HG03432 (cell line): ENCODE results near the gene AKAP11.

Source experiments
- ATAC-seq: cut with Tn5 transposase; IDR thresholded peaks from one replicate; pipeline ENCODE4 v1.9.1; 2021; ENCODE audit warnings: mild to moderate bottlenecking, moderate library complexity; ENCODE audit not compliant: unreplicated experiment

AKAP11 gene

DNA sequence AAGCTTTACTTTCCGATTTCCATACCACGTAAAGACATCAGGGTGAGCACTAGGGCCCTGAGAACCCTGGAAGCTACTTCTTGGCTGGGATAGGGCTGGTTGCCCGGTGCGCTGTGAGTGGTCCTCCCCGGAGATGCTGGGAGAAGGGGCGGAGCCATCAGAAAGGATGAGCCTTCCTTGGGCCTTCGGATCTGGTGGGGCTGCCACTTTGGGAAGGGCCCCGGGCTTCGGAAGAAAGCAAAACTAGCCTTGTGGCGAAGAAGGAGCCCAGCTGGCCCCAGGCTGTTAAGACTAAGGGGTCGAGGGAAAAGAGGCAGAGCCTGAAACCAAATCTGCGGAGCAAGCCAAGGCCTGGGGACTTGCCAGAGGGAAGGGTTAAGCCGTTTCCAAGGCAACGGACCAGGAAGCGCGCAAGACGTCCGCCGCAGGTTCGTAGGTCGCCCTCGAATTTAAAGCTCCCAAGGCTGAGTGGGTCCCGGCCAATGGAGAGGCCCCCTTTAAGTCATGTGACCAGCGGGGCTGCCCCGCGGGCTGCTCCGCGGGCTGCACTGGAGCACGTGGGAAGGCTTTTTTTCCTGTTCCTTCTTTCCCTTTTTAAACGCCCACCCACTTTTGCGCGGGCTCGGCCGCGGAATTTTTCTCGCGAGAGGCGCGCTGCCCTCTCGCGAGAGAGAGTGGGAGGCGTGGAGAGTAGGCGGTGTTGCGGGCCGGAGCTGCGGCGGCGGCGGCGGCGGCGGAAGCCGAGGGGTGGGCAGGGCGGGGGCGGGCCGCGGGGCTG lies 426 bp upstream of the AKAP11 start:
- peak; percentile 88 for ATAC-seq

- no peak for ATAC-seq
Measured at GRCh38 chr13:42272804-42273175, 838 bp downstream of the AKAP11 start.

- no peak for ATAC-seq
Measured at GRCh38 chr13:42274386-42275097, 2.6 kb downstream of the AKAP11 start.

DNA sequence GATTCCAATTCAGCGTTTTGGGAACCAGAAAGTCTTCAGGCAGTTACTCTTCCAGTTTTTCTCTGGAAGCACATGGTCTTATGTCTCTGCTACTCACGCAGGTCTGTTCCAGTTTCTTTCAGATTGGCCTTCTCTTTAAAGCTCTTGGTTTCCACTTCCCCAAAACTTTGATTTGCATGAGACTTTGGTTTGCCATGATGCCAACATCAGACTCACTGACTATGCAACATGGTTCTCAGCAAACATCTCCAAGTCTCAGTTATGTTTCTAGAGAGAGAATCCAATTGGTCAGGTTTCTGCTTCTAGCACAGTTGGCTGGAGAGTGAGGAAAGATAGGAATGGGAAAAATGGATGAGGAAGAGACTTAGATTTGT lies 3.1 kb downstream of the AKAP11 start:
- peak; percentile 32 for ATAC-seq

DNA sequence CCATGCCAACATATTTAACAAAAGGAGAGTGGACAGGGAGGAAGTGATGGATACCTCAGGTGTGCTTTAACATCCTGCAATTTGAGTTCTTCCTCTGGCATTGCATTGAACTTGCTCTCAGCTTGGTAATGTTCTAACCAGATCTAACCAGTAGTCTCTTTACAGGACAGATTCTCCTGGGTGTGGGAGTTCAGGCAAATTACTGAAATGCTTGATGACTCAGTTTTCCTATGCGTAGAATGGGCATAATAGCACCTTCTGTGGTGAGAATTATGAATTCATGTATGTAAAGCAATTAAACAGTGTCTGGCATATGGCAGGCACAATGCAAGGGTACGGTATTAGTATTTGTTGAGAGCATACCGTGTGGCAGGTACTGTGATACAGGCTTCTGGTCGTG lies 3.6 kb downstream of the AKAP11 start:
- ATAC-seq, result no peak

DNA sequence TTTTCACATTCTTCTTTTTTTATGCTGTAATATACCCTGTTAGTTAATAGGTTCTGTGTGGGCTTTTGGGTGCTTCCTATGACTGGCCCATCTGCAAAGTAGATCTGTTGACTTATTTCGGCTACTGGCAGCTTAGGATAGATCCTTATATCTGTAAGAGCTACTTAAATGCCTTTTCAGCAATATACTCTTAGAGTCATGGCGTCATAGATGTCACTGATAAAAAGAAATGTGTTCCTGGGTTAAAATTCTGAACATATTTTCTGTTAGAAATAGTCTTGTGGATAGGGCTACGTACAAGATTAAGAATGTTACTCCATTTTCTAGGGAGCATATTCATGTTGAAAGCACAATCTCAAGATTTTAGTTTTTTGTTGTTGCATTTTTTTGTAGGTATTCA lies 4.7 kb downstream of the AKAP11 start:
- ATAC-seq, result no peak

- ATAC-seq, result no peak
Measured at GRCh38 chr13:42277618-42278276, 5.8 kb downstream of the AKAP11 start.

GRCh38 chr13:42279080-42279479 lies 7.1 kb downstream of the AKAP11 start:
- ATAC-seq, result no peak

DNA sequence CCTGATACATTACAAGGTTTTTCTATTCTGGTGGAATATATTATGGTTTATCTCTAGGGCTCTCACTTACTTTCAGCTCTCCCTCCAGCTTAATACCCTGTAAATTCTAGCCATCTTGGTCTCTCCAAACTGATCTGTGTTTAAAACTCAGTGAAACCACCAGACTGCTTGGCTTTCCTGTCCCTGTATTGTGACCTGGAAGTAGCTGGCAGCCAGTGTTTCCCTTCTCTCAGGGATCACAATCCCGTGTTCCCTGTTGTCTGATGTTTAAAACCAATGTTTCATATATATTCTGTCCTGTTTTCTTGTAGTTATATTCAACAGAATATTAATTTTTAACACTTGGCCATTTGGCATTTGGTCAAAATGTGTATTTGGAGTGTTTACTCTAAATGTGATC lies 8.0 kb downstream of the AKAP11 start:
- no peak for ATAC-seq

DNA sequence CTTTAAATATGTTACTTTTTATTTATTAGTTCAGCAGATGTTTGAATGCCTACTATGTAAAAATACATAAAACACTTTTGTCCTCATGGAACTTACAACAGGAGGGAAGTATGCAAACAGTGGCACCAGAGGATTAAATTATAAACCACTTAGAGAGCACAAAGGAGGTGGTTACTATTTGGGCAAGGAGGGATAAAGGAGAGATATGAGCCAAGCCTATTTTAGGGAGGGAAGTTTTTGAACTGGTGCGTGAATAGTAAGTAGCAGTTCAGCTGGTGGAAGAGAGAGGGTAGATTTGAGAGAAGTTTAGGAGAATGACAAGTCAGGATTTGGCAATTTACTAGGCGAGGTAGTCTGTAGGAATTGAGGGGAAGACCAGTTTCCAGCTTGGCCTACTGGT lies 8.6 kb downstream of the AKAP11 start:
- no peak for ATAC-seq

DNA sequence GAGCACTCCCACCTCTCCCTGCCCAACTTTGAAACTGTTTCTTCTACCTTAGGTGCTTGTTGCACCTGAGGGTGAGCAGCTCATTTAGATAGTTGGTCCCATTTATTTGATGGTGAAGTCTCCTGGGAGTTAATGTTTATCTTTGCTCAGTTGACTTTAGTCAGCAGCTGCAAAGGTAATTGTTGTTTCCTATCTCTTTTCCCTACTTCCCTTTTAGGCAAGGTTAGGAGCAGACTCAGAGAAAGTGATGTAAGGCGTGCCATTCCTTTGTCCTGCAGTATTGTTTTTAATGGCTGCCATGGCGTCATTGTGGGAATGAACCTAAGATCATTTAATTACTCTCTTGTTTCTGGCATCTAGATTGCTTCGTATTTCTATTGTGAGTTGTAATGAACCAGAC lies 11.6 kb downstream of the AKAP11 start:
- no peak for ATAC-seq

DNA sequence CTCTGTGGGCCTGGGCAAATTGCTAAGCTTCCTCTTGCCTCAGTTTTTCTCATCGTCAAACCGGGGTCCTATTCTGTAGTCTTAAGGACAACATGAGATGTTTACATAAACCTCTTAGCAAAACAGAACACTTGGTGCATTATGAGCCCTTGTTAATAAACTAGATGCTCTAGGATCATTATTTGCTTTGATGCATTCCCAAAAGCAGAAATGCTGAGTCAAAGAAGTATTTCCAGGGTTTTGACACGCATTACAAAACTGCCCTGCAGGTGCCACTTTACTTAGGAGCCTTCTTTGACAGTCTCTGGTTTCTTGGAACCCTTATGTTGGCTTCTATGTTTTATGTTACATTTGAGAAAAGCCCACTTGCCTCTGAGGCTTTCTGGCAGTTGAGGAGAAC lies 12.1 kb downstream of the AKAP11 start:
- no peak for ATAC-seq

GRCh38 chr13:42298392-42298791 lies 26.4 kb downstream of the AKAP11 start:
- no peak for ATAC-seq

DNA sequence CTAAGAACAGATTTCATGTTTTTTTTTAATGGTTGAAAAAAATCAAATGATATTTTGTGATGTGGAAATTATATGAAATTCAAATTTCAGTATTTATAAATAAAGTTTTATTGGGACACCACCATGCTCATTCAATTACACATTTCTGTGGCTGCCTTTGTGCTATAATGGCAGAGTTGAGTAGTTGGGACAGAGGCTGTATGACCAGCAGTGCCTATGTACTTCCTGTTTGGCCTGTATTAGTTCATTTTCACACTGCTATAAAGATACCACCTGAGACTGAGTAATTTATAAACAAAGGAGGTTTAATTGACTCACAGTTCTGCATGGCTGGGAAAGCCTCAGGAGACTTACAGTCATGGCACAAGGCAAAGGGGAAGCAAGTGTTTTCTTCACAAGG lies 33.6 kb downstream of the AKAP11 start:
- no peak for ATAC-seq

- ATAC-seq, result no peak
Measured at GRCh38 chr13:42307461-42307860, 35.5 kb downstream of the AKAP11 start.

DNA sequence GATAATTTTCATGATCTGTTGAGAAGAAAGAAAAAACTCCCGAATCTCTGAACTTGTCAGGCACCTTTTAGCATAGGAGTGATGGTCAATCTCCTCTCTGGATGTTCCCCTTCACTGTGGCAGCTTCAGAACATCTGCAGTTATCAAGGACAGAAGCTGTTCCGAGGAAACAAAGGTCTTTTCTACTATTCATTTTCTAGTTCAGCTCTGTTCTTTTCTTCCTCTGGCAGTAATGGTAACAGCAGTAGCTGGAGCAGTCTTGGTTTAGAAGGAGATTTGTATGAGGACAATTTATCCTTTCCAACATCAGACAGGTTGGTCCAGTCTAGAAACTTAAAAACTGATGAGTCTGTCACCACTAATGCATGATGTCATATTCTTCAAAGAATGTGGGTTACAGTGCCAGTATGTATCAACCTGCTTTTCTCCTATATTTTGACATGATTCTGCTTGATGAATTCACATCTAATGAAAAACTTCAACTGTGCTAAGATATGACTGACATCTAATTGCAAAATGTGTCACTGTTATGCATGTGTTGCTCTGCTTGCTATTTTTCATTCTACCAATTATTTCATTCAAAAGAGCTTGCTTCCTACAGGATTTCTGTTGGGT lies 41.0 kb downstream of the AKAP11 start:
- no peak for ATAC-seq

DNA sequence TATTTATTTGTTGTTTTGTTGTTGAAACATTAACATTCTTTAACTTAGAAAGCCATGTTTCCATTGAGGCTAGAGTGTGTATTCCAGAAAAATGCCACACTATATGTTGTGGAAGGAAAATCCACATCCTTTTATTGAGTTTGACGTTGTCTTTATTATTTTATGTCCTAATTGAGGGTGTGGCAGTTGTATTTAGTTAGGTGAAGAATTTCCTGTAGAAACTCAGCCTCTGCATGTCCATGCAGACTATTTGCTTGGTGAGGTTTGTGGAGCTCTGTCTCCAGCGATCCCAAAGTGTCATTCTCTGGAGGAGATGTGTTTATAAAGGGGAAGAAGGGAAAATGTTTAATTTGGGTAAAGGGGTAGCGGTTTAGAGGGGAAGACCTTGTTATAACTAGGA lies 46.6 kb downstream of the AKAP11 start:
- ATAC-seq, result no peak

- no peak for ATAC-seq
Measured at GRCh38 chr13:42320375-42320787, 48.4 kb downstream of the AKAP11 start.

DNA sequence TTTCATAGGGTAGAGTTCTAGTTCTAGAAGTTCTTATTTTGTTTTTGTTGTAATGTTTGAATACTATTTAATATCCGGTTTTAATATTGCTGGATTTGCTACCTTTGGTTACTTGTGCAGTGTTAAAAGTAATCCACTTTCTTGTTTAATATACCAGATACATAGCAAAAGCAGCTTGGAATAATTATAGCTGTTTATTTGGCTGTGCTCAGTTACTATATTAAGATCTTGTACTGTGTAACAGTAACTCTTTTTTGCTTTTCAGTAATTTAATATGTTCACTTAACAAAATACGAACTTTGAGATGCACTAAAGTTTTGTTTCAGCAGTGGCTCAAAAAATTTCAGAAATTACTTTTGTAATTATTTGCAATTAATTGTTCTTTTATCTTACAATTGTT lies 50.9 kb downstream of the AKAP11 start:
- ATAC-seq, result no peak

- ATAC-seq, result no peak
Measured at GRCh38 chr13:42324704-42325103, 52.8 kb downstream of the AKAP11 start.

DNA sequence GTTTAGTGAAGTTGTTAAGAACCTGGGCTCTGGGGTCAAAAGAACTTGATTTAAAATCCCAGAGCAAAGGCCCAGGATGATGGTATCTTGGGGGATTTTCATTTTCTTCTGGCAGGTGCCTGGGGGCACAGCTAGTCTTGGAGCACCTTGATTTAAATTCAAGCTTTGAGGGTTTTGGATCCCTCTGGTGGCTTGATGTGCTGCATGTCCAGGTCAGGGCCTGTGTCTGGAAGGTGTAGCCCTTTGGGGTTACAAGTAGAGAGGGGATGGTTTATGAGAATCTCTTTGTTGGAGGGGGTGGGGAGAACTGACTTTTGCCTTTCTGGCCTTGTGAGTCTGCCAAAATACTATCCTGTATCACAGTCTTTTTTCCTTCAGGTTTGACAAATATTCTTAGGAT lies 55.8 kb downstream of the AKAP11 start:
- ATAC-seq, result no peak

- no peak for ATAC-seq
Measured at GRCh38 chr13:42328672-42329071, 56.7 kb downstream of the AKAP11 start.
